ENCODE results near the gene RTTN. TPM values are rescaled to one million over a fixed set of nuclear protein-coding genes. Genes with fewer than 3 reads are reported as not detected.

RTTN gene
- total and polyA plus RNA-seq, 2 of the 4 experiments (the other 2 are of a cell fraction): 5.8 to 19.9 TPM

DNA sequence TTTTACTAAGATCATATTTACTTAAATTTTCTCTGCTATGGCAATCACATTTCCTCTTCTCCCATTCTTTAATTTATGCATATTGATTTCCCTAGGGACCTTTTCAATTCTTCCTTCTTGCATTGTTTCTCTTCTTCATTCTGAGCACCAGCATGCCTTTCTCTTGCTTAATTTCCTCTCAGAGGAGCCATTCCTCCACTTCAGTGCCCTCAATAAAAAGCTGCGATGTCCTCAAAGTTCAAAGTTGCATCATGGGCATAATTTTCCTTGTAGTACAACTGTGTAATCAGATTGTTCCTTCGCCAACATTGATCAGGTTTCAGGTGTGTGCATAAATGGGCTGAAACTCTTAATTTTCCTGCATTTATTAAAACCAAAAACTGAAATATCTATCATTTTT is 236.0 kb downstream of the RTTN start:
- Histone ChIP-seq H4K8ac (ENCODE audit: low read depth in 2 of 2, low read length in 2 of 2) (no peak overlapping the region), H3K56ac (ENCODE audit: extremely low read depth, insufficient read depth, low read length) (no peak overlapping the region), H3K14ac (replicated peaks; ENCODE audit: low read depth, low read length) (no peak overlapping the region), H2BK15ac (ENCODE audit: low read depth, low read length) (no peak overlapping the region), H3K4ac (ENCODE audit: low read depth, low read length) (no peak overlapping the region), H2BK20ac (ENCODE audit: low read depth, low read length) (no peak overlapping the region), H3K27me3 (ENCODE audit: control insufficient read depth, insufficient read depth, low read length) (no peaks in the 10 kb centered on the region), H4K5ac (ENCODE audit: low read depth, low read length) (no peak overlapping the region), H4K20me1 (ENCODE audit: insufficient read depth, low read length) (no peaks in the 10 kb centered on the region), H3K9me3 (ENCODE audit: control insufficient read depth, insufficient read depth, low read length) (0 out of 2 replicates have a peak, but pooled peaks cover 2% of the 10 kb centered on the region), H3K36me3 (ENCODE audit: control insufficient read depth, insufficient read depth, low read length) (no peaks in the 10 kb centered on the region), H3K9me1 (ENCODE audit: insufficient read depth, low read length) (no peaks in the 10 kb centered on the region), H3K27ac (ENCODE audit: insufficient read depth, low read length) (no peak overlapping the region), H4K91ac (ENCODE audit: insufficient read depth, low read depth, low read length) (no peak overlapping the region), H3K9ac (ENCODE audit: low read depth, low read length) (no peak overlapping the region), H2AK5ac (ENCODE audit: low read depth, low read length) (no peak overlapping the region), H3K4me3 (ENCODE audit: insufficient read depth, low read depth, low read length) (no peak overlapping the region), H2BK120ac (ENCODE audit: low read depth, low read length) (no peak overlapping the region), H3K23ac (ENCODE audit: low read depth, low read length) (no peak overlapping the region), H3K4me1 (ENCODE audit: control insufficient read depth, insufficient read depth, low read length) (no peaks in the 10 kb centered on the region), H2AK9ac (replicated peaks; ENCODE audit: low read depth, low read length, poor library complexity) (no peak overlapping the region), H3K79me1 (ENCODE audit: low read depth in 1 of 2, low read length in 2 of 2) (no peaks in the 10 kb centered on the region), H2AFZ (replicated peaks; ENCODE audit: low read length, poor library complexity) (no peak overlapping the region), H3K4me2 (ENCODE audit: low read depth, low read length) (no peak overlapping the region), H2BK5ac (ENCODE audit: low read depth, low read length, poor library complexity, severe bottlenecking) (no peak overlapping the region), H3K18ac (ENCODE audit: low read depth, low read length) (no peak overlapping the region)
- no peak for DNase-seq
- dilution Hi-C loops (cut with HindIII; ENCODE audit: low sequenced_read_pairs, unreplicated experiment) (no loop called here), intact Hi-C loops (cut with micrococcal nuclease) (no loop called here), in situ Hi-C loops (cut with MboI; ENCODE audit: low sequenced_read_pairs) (no loop called here)
- no TSS peak for BruUV-seq (replicated peaks)
- POLR2A ChIA-PET (ENCODE audit: unreplicated experiment): no interaction called here
- no peak for ATAC-seq (ENCODE audit: low read depth)
- WGBS, 2 experiments (ENCODE audit: extremely low coverage in 2 of 2, insufficient read length in 1 of 2): no CpG with 5 or more reads among the region's 2 CpGs
- TF ChIP-seq RFX5 (IDR thresholded peaks at IDR 0.05; ENCODE audit: low read depth, low read length): no peak
- no peak for TF ChIP-seq CHD1 (IDR thresholded peaks at IDR 0.05; ENCODE audit: low read depth, low read length)
- no peak for TF ChIP-seq RCOR1 (IDR thresholded peaks at IDR 0.05; ENCODE audit: insufficient replicate concordance, low read length)
- TF ChIP-seq MAZ (IDR thresholded peaks at IDR 0.05; ENCODE audit: borderline replicate concordance, low read depth, low read length): no peak
- no peak for TF ChIP-seq NFE2L2 (IDR thresholded peaks at IDR 0.05; ENCODE audit: low read depth, low read length)
- TF ChIP-seq RAD21 (IDR thresholded peaks at IDR 0.05; ENCODE audit: low read length): no peak
- TF ChIP-seq FOS (IDR thresholded peaks at IDR 0.05; ENCODE audit: low read depth, low read length): no peak
- TF ChIP-seq, protein P1, sequence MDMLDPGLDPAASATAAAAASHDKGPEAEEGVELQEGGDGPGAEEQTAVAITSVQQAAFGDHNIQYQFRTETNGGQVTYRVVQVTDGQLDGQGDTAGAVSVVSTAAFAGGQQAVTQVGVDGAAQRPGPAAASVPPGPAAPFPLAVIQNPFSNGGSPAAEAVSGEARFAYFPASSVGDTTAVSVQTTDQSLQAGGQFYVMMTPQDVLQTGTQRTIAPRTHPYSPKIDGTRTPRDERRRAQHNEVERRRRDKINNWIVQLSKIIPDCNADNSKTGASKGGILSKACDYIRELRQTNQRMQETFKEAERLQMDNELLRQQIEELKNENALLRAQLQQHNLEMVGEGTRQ (IDR thresholded peaks at IDR 0.05; ENCODE audit: low read depth, low read length): no peak
- CTCF ChIA-PET: no interaction called here
